SK-N-SH treated with all-trans-retinoic acid at 6 μM for 48 hours (cell line): ENCODE data around the gene CPA3.

Source experiments
- ATAC-seq: fragments of 200-7000 bp; cut with Tn5 transposase; 3 replicates; pipeline ENCODE4 v1.9.1; 2020; ENCODE audit warnings: mild to moderate bottlenecking, moderate library complexity
- BACH2 ChIP-seq: fragments of 250-450 bp; sonication (Bioruptor Pico); IDR thresholded peaks from 2 replicates; pipeline ENCODE4 v1.9.0; 2021; ENCODE audit warnings: mild to moderate bottlenecking, borderline replicate concordance
- CSRNP3 ChIP-seq: fragments of 250-450 bp; sonication (Bioruptor Pico); IDR thresholded peaks from 2 replicates; pipeline ENCODE4 v1.5.1; 2021; ENCODE audit warnings: mild to moderate bottlenecking, moderate library complexity
- ESRRG ChIP-seq: fragments of 250-450 bp; sonication (Bioruptor Pico); IDR thresholded peaks from 2 replicates; pipeline ENCODE4 v1.6.1; 2021; ENCODE audit warnings: mild to moderate bottlenecking
- ISL1 ChIP-seq: fragments of 250-450 bp; sonication (Bioruptor Pico); IDR thresholded peaks from 2 replicates; pipeline ENCODE4 v2.1.2; 2022; ENCODE audit warnings: mild to moderate bottlenecking, moderate library complexity
- POU6F1 ChIP-seq: fragments of 250-450 bp; sonication (Bioruptor Pico); IDR thresholded peaks from 2 replicates; pipeline ENCODE4 v1.8.0; 2021; ENCODE audit warnings: low read depth, mild to moderate bottlenecking, moderate library complexity, borderline replicate concordance
- PPARA ChIP-seq: fragments of 250-450 bp; sonication (Bioruptor Pico); IDR thresholded peaks from 2 replicates; pipeline ENCODE4 v1.5.0; 2020; ENCODE audit warnings: mild to moderate bottlenecking, borderline replicate concordance
- RARB ChIP-seq: fragments of 250-450 bp; sonication (Bioruptor Pico); IDR thresholded peaks from 2 replicates; pipeline ENCODE4 v1.8.0; 2021; ENCODE audit warnings: mild to moderate bottlenecking, moderate library complexity
- TOX ChIP-seq: fragments of 250-450 bp; sonication (Bioruptor Pico); IDR thresholded peaks from 2 replicates; pipeline ENCODE4 v1.8.0; 2021; ENCODE audit warnings: mild to moderate bottlenecking, moderate library complexity, borderline replicate concordance
- TSHZ2 ChIP-seq: fragments of 250-450 bp; sonication (Bioruptor Pico); IDR thresholded peaks from 2 replicates; pipeline ENCODE4 v1.5.0; 2020; ENCODE audit warnings: mild to moderate bottlenecking, moderate library complexity
- ZNF565 ChIP-seq: fragments of 450-650 bp; formaldehyde crosslinking; conservative IDR thresholded peaks from 2 replicates; pipeline ENCODE4 v1.5.0; 2020; ENCODE audit warnings: low read depth, mild to moderate bottlenecking, moderate library complexity
- TF ChIP-seq, protein P1 (sequence below): fragments of 250-450 bp; sonication (Bioruptor Pico); IDR thresholded peaks from 2 replicates; pipeline ENCODE4 v1.5.1; 2020; ENCODE audit warnings: low read depth, mild to moderate bottlenecking, moderate library complexity

CPA3 gene

GRCh38 chr3:148938936-148939335, 73.8 kb downstream of the CPA3 start:
- no peak for ATAC-seq
- TF ChIP-seq ESRRG (CRISPR knock-in tag), result no peak
- no peak for TF ChIP-seq RARB
- TF ChIP-seq TOX (CRISPR knock-in tag), result no peak
- no peak for TF ChIP-seq TSHZ2 (CRISPR knock-in tag)
- TF ChIP-seq CSRNP3 (CRISPR knock-in tag), result no peak

- no peak for ATAC-seq
- no peak for TF ChIP-seq ZNF565 (CRISPR knock-in tag)
- TF ChIP-seq POU6F1 (CRISPR knock-in tag), result no peak
- TF ChIP-seq, all 23 proteins: peak for 0
These were observed 75.9 kb downstream of the CPA3 start for GRCh38 chr3:148940983-148941382.

DNA sequence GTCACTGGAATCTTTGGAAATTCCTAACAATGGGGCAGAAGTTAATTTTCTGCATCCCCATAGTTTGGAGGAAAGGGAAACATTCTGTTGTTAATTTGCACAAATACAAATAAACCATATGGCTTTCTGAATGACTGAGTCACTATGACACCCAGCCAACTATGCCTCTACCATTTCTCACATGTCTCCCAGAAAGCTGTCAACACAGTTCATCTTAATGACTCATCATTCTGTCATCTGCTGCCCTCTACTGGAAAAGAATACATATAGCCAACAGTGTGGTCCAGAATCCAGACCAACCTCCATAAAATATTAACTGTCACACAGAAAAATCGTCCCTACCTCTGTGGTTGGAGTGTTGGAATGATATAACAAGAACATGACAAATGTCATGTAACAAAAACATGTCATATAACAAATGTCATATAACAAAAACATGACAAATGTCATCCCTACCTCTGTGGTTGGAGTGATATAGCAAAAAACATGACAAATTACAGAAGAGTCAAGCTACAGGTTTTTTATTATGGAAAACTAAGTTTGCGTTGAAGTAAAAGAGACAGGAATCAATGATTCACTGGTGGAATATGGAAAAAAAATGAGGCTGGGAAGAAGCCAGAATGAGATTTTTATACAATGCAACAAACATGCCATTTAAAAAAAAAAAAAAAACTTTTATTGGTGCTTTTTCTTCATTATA, 78.6 kb downstream of the CPA3 start:
- ATAC-seq, result peak; percentile 90

DNA sequence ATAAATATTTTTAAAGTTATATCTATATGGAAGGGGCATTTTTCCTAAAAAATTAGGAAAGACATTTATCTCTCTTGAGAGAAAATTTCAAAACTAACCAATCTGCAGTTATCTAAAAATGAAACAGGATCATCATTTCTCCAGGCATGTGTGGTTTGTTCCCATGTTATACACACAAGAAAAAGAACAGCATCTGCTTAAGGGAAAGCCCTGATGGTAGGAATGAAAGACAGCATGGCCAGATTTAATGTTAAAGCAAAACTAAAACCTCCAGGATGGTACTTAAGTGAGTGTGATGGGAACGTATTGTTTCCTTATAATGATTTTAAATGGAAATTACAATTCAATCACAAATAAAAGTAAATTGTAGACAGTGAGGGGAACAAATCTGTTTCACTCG, 80.0 kb downstream of the CPA3 start:
- TF ChIP-seq PPARA (CRISPR knock-in tag), result no peak
- no peak for TF ChIP-seq BACH2 (CRISPR knock-in tag)
- TF ChIP-seq, protein P1, sequence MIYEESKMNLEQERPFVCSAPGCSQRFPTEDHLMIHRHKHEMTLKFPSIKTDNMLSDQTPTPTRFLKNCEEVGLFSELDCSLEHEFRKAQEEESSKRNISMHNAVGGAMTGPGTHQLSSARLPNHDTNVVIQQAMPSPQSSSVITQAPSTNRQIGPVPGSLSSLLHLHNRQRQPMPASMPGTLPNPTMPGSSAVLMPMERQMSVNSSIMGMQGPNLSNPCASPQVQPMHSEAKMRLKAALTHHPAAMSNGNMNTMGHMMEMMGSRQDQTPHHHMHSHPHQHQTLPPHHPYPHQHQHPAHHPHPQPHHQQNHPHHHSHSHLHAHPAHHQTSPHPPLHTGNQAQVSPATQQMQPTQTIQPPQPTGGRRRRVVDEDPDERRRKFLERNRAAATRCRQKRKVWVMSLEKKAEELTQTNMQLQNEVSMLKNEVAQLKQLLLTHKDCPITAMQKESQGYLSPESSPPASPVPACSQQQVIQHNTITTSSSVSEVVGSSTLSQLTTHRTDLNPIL (CRISPR knock-in tag), result no peak
- no peak for ATAC-seq

More for the DNA sequence above, 78.6 kb downstream of the CPA3 start:
- TF ChIP-seq ISL1 (CRISPR knock-in tag) (peak; percentile 32; the same call in 1 of the 2 replicates), POU6F1 (CRISPR knock-in tag) (no peak)
